IMR-90 (cell line): ENCODE measurements around the gene RAB40C. TPM values are rescaled to one million over a fixed set of nuclear protein-coding genes. Genes with fewer than 3 reads are reported as not detected.

Source experiments
- ATAC-seq: fragments of 200-7000 bp; cut with Tn5 transposase; 2 replicates; pipeline ENCODE4 v1.9.1; 2020; ENCODE audit warnings: low read depth, mild to moderate bottlenecking, moderate library complexity
- BruUV-seq: library from RNA; stranded (reverse); fragments of 400-500 nt; replicated peaks from 2 replicates; lab custom pipeline; 2021; lab: Mats Ljungman, UMichigan
- CTCF ChIA-PET: fragments of 300-600 bp; formaldehyde crosslinking; extraction: SDS; loops from one replicate; lab custom pipeline; 2021; ENCODE audit warnings: antibody characterized with exemption; lab: Yijun Ruan, JAX
- POLR2A ChIA-PET: fragments of 300-600 bp; sonication (Branson Sonifier 250); formaldehyde crosslinking; loops from one replicate; lab custom pipeline; 2022; ENCODE audit warnings: antibody characterized with exemption; ENCODE audit not compliant: unreplicated experiment; lab: Charles Lee
- DNase-seq: peaks from one replicate; pipeline ENCODE4 v3.0.0; 2013
- H2AFZ ChIP-seq: replicated peaks from 2 replicates; pipeline ENCODE3; 2013; ENCODE audit warnings: low read length, mild to moderate bottlenecking; ENCODE audit not compliant: poor library complexity
- H2AK5ac ChIP-seq: 2 replicates; pipeline ENCODE4 v1.6.1; 2013; ENCODE audit warnings: low read depth, low read length, inconsistent platforms
- H2AK9ac ChIP-seq: replicated peaks from 2 replicates; pipeline ENCODE3; 2013; ENCODE audit warnings: mild to moderate bottlenecking, low read depth, low read length, moderate library complexity; ENCODE audit not compliant: poor library complexity
- H2BK120ac ChIP-seq: 2 replicates; pipeline ENCODE4 v1.6.1; 2013; ENCODE audit warnings: low read depth, low read length, inconsistent platforms
- H2BK15ac ChIP-seq: 3 replicates; pipeline ENCODE4 v1.6.1; 2013; ENCODE audit warnings: low read depth, low read length, inconsistent platforms
- H2BK20ac ChIP-seq: 2 replicates; pipeline ENCODE4 v1.6.1; 2013; ENCODE audit warnings: low read depth, mild to moderate bottlenecking, inconsistent platforms, low read length, moderate library complexity
- H2BK5ac ChIP-seq: 2 replicates; pipeline ENCODE4 v1.6.1; 2013; ENCODE audit warnings: mild to moderate bottlenecking, low read depth, low read length, inconsistent platforms; ENCODE audit not compliant: poor library complexity, severe bottlenecking
- H3K14ac ChIP-seq: replicated peaks from 2 replicates; pipeline ENCODE4 v1.6.1; 2013; ENCODE audit warnings: low read depth, low read length, inconsistent platforms
- H3K18ac ChIP-seq: 2 replicates; pipeline ENCODE4 v1.6.1; 2013; ENCODE audit warnings: low read depth, low read length, control low read depth
- H3K23ac ChIP-seq: 2 replicates; pipeline ENCODE4 v1.6.1; 2013; ENCODE audit warnings: low read depth, low read length, inconsistent platforms
- H3K27ac ChIP-seq: 2 replicates; pipeline ENCODE4 v1.5.1; 2013; ENCODE audit warnings: mild to moderate bottlenecking, control low read depth, low read length; ENCODE audit not compliant: insufficient read depth
- H3K27me3 ChIP-seq: 2 replicates; pipeline ENCODE4 v1.6.1; 2013; ENCODE audit warnings: low read length; ENCODE audit not compliant: control insufficient read depth, insufficient read depth
- H3K36me3 ChIP-seq: 2 replicates; pipeline ENCODE4 v1.6.1; 2013; ENCODE audit warnings: low read length, mixed read lengths; ENCODE audit not compliant: control insufficient read depth, insufficient read depth
- H3K4ac ChIP-seq: 2 replicates; pipeline ENCODE4 v1.6.1; 2013; ENCODE audit warnings: low read depth, low read length, inconsistent platforms
- H3K4me1 ChIP-seq: 2 replicates; pipeline ENCODE4 v1.6.1; 2013; ENCODE audit warnings: low read length, mixed read lengths; ENCODE audit not compliant: control insufficient read depth, insufficient read depth
- H3K4me2 ChIP-seq: 2 replicates; pipeline ENCODE4 v1.6.1; 2013; ENCODE audit warnings: low read depth, mild to moderate bottlenecking, control low read depth, low read length, moderate library complexity
- H3K4me3 ChIP-seq: 2 replicates; pipeline ENCODE4 v1.5.1; 2013; ENCODE audit warnings: low read depth, mild to moderate bottlenecking, control low read depth, low read length, moderate library complexity; ENCODE audit not compliant: insufficient read depth
- H3K56ac ChIP-seq: 2 replicates; pipeline ENCODE4 v1.6.1; 2013; ENCODE audit warnings: low read length, inconsistent platforms; ENCODE audit not compliant: insufficient read depth; ENCODE audit errors: extremely low read depth
- H3K79me1 ChIP-seq, 2 experiments: 2 replicates each; pipeline ENCODE4 v1.6.1; 2013; ENCODE audit warnings: low read length in 2 of 2, inconsistent platforms in 1 of 2, low read depth in 1 of 2
- H3K9ac ChIP-seq: 2 replicates; pipeline ENCODE4 v1.6.1; 2013; ENCODE audit warnings: low read depth, low read length, control low read depth
- H3K9me1 ChIP-seq: 2 replicates; pipeline ENCODE4 v1.6.1; 2013; ENCODE audit warnings: low read length, inconsistent platforms; ENCODE audit not compliant: insufficient read depth
- H3K9me3 ChIP-seq: 2 replicates; pipeline ENCODE4 v1.6.1; 2013; ENCODE audit warnings: low read length; ENCODE audit not compliant: control insufficient read depth, insufficient read depth
- H4K20me1 ChIP-seq: 2 replicates; pipeline ENCODE4 v1.6.1; 2013; ENCODE audit warnings: low read length, inconsistent platforms; ENCODE audit not compliant: insufficient read depth
- H4K5ac ChIP-seq: 2 replicates; pipeline ENCODE4 v1.6.1; 2013; ENCODE audit warnings: mild to moderate bottlenecking, low read depth, low read length, control low read depth
- H4K8ac ChIP-seq, 2 experiments: 2 replicates each; pipeline ENCODE4 v1.6.1; 2013; ENCODE audit warnings: low read depth in 2 of 2, low read length in 2 of 2, control low read depth in 1 of 2, inconsistent platforms in 1 of 2
- H4K91ac ChIP-seq: 2 replicates; pipeline ENCODE4 v1.6.1; 2013; ENCODE audit warnings: low read depth, low read length, inconsistent platforms; ENCODE audit not compliant: insufficient read depth
- CTCF ChIP-seq: conservative IDR thresholded peaks from 2 replicates; pipeline ENCODE4 v1.5.1; 2012; ENCODE audit warnings: mild to moderate bottlenecking, low read depth, low read length, improper control_type of control experiment
- ELK1 ChIP-seq: fragments of 150-350 bp; IDR thresholded peaks from 2 replicates; pipeline ENCODE4 v1.6.1; 2016; ENCODE audit warnings: low read depth, mild to moderate bottlenecking, low read length, moderate library complexity, borderline replicate concordance
- FOS ChIP-seq: fragments of 150-350 bp; IDR thresholded peaks from 2 replicates; pipeline ENCODE4 v1.6.1; 2016; ENCODE audit warnings: low read depth, low read length
- RCOR1 ChIP-seq: IDR thresholded peaks from 2 replicates; pipeline ENCODE4 v1.6.1; 2012; ENCODE audit warnings: mild to moderate bottlenecking, low read length, improper control_type of control experiment; ENCODE audit not compliant: insufficient replicate concordance
- WGBS, 2 experiments: methylation state at CpG; one replicate each; pipeline versions ENCODE4 v1.1.5 to v1.1.7; 2013; ENCODE audit warnings: missing lambda C conversion rate in 2 of 2; ENCODE audit not compliant: insufficient read length in 1 of 2; ENCODE audit errors: extremely low coverage in 2 of 2; 5-methylcytosine and 5-hydroxymethylcytosine counted together
- dilution Hi-C: fragments of 300-500 bp; cut with HindIII; formaldehyde crosslinking; loops from one replicate; pipeline ENCODE4 v1.14.3; 2018; ENCODE audit warnings: low sequenced_read_pairs; ENCODE audit not compliant: unreplicated experiment
- in situ Hi-C: fragments of 300-500 bp; cut with MboI; formaldehyde crosslinking; loops from 3 replicates; pipeline ENCODE4 v1.14.3; 2019; ENCODE audit warnings: low sequenced_read_pairs, inconsistent platforms, mixed read lengths
- intact Hi-C: fragments of 100-400 bp; cut with micrococcal nuclease; formaldehyde crosslinking; loops from 2 replicates; pipeline ENCODE4 v1.10.0; 2022
- polyA plus RNA-seq, 3 experiments: library from polyadenylated mRNA; depleted of rRNA; stranded (reverse); fragments of >200 nt; gene quantifications; 2 replicates each; pipeline ENCODE4 v1.2.3, GENCODE V29; 2012; ENCODE audit warnings: low replicate concordance in 1 of 3
- total RNA-seq: library from RNA; depleted of rRNA; stranded (reverse); fragments of >200 nt; gene quantifications from 2 replicates; pipeline ENCODE4 v1.2.3, GENCODE V29; 2012

The RAB40C gene
- total and polyA plus RNA-seq, 2 of the 4 experiments (the other 2 are of a cell fraction), result 6.8 to 13.7 TPM

- TF ChIP-seq RCOR1 (no peak), ELK1 (no peak), FOS (no peak), CTCF (no peak)
- DNase-seq (no peak), ATAC-seq (no peak)
- H2AFZ ChIP-seq, result no peak overlapping the region
- in situ Hi-C loops, result no loop called here
- H3K56ac ChIP-seq, result no peak overlapping the region
- H3K18ac ChIP-seq, result no peak overlapping the region
- no peaks in the 10 kb centered on the region; a peak in 1 of 4 replicates for H3K79me1 ChIP-seq
- H2BK120ac ChIP-seq, result no peak overlapping the region
- no peaks in the 10 kb centered on the region for H3K9me1 ChIP-seq
- no TSS peak for BruUV-seq
- no peak overlapping the region for H2BK20ac ChIP-seq
- H2AK5ac ChIP-seq, result no peak overlapping the region
- H3K36me3 ChIP-seq, result peaks cover 17% of the 10 kb centered on the region
- ChIA-PET CTCF (no interaction called here), POLR2A (no interaction called here)
- peaks cover 9% of the 10 kb centered on the region; the same call in 1 of the 2 replicates for H4K20me1 ChIP-seq
- dilution Hi-C loops, result no loop called here
- no peaks in the 10 kb centered on the region for H3K9me3 ChIP-seq
- no peak overlapping the region for H3K14ac ChIP-seq
- H3K27ac ChIP-seq, result no peak overlapping the region
- intact Hi-C loops, result no loop called here
- WGBS, 2 experiments, result 60% methylated on average over 3 of the region's 11 CpGs; no CpG with 5 or more reads in 1 of the 2 experiments
- H3K4ac ChIP-seq, result no peak overlapping the region
- H4K8ac ChIP-seq, result no peak overlapping the region
- H2BK15ac ChIP-seq, result no peak overlapping the region
- H3K27me3 ChIP-seq, result peaks cover 17% of the 10 kb centered on the region
- no peak overlapping the region for H2BK5ac ChIP-seq
- no peak overlapping the region for H4K5ac ChIP-seq
- H3K9ac ChIP-seq, result no peak overlapping the region
- H4K91ac ChIP-seq, result no peak overlapping the region
- H2AK9ac ChIP-seq, result peak overlapping the region; percentile 58
- no peak overlapping the region for H3K4me3 ChIP-seq
- H3K23ac ChIP-seq, result no peak overlapping the region
- H3K4me1 ChIP-seq, result 0 out of 2 replicates have a peak, but pooled peaks cover 3% of the 10 kb centered on the region
- no peak overlapping the region for H3K4me2 ChIP-seq
Measured at GRCh38 chr16:554297-554621, 35.6 kb upstream of the RAB40C start.
